ENCODE measurements around the gene KCNK16.

The KCNK16 gene

DNA sequence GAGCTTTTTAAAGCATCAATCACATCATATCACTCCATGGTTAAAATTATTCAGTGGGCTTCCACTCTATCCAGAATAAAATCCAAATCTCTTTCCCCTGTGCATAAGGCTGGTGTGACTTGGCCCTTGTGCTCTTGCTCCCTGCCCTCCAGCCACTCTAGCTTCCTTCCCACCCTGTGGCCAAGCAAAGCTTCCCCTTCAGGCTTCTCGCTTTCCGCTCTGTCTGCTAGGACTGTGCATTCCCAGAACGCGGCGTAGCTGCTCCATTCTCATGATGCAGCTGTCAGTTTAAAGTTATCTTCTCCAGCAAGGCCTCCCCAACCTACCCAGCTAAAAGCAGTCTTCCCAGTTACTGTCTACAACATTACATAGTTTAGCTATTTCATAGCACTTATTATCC, 19.4 kb upstream of the KCNK16 start:
- no peak for DNase-seq (ENCODE audit: low read depth)

DNA sequence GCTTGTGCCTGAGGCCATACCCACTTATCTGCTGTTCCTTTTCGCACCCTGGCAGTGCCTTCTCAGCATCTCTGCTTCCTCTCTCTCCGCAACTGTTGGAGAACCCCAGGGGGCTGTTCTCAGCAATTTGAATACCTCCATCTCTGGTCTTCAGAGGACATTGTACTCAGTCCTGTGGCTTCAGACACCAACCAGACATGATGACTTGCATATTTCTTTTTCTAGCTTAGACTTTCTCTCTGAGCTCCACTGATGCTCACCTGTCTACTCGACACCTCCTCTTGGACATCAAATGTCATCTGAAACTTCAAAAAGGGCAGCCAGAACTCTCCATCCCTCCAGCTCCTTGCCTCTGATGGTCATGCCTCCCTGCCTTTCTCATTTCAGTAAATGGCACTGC, 18.9 kb upstream of the KCNK16 start:
- DNase-seq (ENCODE audit: low read depth): no peak

DNA sequence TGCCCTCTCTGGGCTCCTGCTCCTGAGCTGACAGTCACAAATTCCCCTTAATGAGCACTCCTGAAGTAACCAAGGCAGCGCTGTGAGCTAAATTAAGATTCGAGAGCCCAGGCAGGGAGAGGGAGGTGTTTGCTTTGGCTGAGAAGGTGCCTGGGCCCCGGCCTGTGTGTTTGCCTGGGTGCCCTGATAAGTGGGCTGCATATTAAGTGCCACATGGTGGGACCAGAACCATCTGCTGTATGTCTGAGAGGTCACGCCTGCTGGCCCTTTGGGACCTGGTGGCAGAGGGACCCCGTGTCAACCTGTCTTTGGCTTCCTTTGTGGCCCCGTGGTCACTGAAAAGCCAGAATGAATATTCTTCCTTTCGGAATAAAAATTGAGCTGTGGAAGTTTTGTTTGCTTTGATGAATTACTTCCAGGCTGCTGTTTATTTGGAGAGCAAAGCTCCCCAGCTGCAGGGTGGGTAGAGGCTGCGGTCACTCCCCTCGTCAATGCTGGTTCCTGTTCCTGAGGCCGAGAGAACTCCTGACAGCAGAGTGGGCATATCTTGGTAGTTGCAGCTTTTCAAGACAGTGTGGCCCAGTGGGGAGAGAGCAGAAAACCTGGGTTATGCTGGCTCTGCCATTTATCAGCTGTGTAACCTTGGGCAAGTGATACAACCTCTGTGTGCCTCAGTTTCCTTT, 17.5 kb upstream of the KCNK16 start:
- DNase-seq (ENCODE audit: low read depth): no peak

DNA sequence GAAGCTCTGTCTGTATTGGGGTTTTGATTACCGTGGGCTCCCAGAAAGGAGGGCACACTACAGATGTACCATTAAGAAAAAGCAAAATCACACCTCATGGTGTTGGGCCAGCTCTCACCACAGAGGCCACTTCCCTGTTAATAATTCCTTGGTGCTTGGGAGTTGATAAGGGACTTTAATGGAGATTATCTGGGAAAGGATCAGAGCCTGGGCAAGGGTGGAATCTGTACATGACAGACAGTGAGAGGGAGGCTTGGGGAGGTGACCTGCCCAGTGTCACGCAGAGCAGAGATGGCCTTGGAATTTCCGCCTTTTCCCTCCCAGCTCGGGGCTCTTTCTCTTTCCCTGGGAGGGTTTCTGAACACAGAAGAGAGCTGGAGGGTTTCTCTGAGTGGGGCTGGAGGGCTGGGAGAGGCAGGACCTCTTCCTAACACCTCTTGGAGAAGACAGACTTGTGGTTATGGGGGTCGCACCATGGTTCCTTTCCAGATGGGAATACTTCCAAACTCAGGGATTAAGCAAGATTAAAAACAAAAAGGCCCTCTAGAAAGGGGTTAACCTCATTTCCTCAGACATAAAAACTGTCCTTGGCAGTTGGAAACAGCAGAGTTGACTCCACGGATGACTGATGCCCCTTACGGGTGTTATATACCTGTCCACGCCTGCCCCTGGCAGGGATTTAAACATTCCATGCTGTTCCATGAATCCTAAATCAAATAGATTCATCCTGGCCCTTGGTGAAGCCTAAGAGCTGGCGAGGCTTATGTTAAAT, 16.8 kb upstream of the KCNK16 start:
- no peak for DNase-seq (ENCODE audit: low read depth)

DNA sequence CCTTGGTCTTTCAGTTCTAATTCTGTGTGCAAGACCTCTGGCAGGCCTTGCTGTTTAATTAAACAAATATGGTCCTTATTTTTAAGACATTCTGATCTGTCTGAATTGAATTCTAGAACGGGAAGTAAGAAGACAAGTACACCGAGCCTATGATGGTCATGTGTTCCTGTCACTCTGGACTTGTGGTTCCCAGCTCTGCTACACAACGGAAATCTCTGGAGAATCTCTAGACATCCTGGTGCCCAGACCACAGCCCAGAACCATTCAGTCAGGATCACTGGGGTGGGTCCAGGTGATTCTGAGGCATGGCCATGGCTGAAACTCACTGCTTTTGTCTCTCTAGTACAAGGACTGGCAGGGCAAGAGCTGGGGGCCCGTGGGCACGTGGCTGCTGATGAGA, 15.9 kb upstream of the KCNK16 start:
- no peak for DNase-seq (ENCODE audit: low read depth)

DNA sequence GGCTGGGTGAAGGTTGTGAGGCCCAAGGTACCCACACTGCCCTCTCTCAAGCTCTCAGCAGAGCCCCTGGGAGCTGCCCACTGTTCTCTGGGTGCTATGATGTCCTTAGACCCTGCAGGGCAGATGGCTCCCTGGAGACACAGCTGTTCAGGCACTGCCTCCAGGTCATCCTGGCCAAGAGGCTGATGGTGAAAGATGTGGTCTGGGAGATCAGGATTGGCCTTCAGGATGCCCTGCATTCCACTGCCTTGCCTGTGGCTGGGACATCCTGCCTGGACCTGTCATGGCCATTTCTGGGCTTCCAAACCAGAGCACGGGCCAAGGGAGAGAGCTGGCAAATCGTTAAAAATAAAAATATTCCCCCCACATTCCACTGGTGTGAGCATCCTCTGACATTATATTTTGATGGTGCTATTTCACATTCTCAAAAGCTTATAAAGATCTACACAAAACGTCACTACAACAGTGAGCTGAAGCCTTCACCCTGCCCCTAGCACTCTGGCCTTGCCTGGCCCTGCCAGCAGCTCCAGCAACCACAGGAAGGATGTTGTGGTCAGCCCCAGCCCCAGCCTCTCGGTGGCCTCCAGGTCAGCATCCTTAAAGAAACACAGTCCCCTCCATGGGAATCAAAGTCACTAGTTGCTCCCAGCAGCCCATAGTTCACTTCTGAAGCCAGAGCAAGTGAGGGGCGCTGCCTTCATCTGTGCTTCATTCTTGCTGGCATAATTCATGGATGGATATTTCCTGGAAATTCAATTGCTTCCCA, 13.5 kb upstream of the KCNK16 start:
- peak; percentile 13 for DNase-seq (ENCODE audit: low read depth)

DNA sequence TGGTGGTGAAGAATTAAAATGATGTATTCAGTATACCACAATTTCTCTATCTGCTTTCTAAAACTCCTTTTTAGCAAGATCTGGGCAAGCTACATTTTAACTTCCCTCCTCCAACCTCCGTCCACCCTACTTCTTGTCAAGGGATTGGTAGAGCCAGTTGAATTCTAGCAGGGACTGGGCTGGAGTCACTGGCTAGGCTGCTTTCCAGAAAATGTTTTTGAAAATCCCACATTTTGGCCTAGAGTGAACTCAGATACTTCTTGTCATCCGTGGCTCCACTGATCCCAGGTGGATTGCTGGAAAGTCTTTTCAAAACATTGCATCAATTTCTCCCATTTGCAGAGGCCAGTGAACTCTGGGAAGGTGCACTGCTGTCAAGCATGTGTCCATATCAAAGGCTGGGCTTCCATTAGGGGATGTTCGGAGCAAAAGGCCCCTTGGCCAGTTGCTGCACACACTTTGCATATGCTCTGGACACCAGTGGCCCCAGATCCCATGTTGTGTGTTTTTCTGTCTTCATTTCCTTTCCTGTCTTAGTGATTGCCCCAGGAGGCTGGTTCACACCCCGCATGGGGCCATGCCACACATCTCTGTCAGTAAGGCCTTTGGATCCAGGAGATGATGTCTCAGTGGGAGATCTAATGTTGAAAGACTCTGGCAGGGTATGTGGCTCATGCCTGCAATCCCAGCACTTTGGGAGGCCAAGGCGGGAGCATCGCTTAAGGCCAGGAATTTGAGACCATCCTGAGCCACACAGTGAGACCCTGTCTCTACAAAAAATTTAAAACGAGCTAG, 11.3 kb upstream of the KCNK16 start:
- peak; percentile 41 for DNase-seq (ENCODE audit: low read depth)

DNA sequence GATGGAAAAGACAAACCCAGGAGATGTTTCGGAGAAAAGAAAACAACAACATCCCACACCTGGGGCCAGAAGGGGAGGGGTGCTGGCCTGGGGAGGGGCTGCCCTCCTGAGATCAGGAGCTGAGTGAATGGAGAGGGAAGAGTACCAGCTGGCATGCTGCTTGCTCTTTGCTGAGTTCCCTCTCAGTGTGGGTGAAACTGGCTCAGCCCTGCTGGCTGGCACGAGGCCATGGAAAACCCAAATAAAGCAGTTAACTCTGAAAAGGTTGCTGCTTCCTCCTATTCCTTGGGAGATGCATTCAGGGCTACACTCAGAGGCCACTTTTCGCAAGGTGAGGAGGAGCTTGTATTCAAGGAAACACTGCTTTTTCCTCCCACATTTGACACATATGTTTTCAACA, 8.0 kb upstream of the KCNK16 start:
- no peak for DNase-seq (ENCODE audit: low read depth)

DNA sequence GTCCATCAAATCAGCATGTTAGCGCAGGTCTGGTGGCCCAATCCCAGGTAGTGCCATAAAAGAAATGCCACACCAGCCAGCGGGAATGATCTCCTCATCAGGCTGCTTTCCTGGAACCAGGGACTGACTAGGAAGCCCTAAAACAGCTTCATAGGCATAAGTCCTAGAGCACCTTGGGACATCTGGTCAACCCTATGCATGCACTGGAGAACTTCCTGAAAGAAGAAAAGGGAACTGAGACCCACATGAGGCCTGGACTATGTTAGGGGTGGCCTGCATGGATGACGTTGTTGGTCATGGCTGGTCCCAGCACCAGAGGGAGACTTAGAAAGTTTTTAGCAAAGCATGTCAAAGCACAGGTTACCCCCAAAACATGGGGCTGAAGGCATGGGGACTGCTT, 7.6 kb upstream of the KCNK16 start:
- DNase-seq (ENCODE audit: low read depth): no peak

DNA sequence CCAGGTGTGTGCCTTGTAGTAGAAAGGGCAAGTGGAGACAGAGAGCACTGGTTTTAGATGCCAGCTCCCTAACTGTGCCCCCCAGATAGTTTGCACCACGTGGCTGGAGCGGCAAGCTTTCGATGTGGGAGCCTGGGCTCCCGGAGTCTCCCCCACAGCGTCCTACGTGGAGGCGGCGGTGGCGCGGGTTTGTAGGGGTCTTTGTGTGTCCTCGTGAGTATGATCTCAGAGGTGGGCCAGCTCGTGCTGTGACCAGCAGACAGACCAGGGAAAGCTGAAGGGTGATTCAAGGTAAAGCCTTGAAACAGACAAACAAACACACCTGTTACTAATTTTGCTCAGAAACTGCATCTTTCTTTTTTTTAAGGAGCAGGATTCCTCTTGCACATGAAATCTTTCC, 5.6 kb upstream of the KCNK16 start:
- DNase-seq (ENCODE audit: low read depth): no peak

DNA sequence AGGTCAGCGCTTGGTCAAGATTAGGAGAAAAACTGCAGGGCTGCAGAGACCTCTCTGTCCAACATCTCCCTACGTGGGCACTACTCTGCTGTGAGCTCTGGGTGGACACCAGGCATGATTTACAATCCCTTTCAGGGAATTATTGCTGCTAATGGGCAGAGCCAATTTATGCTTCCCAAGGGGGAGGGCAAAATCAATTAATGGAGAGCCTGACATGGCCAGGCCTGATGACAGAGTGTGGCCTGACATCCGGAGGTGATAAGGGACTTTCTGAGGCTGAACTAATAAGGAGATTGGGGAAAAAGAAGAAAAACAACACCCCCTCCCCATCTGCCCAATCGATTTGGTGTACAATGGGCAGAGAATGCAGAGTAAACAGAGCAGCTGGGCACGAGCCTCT, 5.0 kb upstream of the KCNK16 start:
- no peak for DNase-seq (ENCODE audit: low read depth)

DNA sequence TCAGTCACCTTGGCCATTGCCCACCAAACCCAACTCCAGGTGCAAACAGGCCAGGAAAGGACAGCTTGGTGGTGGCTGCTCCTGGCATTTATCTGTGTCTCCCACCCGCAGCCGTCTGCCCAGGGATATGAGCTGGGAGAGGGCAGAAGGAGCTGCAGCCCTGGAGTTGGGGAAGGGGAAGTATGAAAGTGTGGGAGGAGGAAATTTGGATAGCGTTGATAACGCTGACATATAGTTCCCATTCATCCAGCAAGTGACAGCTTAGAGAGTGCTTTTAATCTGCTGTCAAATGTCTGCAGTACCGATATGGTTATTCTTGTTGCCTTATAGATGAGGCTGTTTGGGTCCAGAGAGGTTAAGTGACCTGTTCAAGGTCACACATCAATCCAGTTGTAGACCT, 741 bp downstream of the KCNK16 start:
- no peak for DNase-seq (ENCODE audit: low read depth)

DNA sequence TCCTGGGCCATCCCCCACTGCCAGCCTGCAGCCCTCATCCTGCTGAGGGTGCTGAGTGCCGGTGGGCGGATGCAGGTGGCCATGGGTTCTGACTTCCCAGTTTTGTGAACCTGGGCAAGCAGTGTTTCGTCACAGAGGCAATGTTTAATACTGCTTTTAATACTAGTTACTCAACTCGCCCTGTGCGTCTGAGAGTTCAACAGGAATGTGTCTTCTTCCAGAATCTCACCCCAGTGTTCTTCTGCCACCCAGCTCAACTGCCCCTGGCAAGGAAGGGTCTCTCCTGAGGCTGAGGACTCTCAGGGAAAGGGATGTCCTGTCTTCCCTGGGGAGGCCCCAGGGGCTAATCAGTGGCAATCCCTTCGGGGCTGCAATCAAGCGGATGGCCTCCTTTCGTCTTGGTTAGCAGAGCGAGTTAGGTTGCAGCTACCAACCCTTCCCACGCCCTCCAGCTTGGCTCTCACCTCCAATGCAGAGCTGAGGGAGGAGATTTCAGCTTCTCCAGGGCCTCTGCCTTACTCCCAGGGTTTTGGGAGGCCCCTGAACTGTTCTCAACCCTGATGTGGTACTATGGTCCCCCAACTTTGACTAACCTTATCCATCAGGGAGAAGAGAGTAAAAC, 2.0 kb downstream of the KCNK16 start:
- DNase-seq (ENCODE audit: low read depth): no peak

DNA sequence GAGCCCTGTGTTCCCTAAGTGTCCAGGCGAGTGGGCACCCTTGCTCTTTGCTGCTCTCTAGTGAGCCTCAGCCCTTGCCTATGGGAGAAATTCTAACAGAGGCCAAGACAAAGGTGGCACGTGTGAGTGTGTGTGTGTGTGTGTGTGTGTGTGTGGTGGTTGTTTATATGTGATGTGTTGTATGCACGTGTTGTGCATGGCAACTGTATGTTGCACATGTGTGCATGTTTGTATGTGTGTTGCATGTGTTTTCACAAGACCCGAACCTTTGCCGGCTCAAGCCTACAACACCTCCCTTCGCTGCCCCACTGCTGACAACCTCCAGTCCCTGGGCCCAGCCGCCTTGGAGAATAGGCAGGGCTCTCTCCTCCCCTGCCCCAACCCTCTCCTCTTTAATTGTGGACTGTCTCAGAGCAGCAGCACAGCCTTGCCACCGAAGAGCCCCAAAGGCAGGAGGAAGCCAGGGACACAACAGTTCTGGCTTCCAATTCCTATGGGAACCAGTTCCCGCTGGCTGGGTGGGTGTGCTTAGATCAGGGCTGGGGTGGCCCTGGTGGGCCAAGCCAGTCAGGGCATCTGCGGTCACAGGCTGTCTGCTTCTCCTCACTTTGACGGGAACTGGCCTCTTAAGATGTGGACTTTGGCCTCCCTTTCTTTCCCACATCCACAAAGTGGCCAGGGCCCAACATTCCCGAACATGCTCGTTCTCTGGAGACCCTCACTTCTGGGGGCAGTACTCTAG, 2.7 kb downstream of the KCNK16 start:
- DNase-seq (ENCODE audit: low read depth): no peak

DNA sequence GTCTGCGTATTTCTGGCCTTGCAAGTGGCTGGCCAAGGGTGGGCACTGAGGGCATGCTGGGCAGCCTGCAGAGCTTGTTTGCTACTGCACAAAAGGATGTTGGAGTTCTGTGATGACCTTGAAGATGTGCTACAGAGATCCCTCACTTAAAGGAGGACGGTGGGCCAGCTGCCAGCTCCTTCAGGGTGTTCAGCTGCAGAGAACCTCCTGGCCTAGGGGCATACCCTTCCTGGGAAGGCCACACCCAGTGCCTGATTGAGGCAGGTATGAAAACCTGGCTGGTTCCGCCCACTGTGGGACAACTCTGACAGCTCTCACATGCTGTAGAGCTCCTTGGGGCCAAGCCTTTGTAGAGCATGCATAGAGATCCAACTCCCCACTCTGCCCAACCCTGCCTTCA, 5.2 kb downstream of the KCNK16 start:
- no peak for DNase-seq (ENCODE audit: low read depth)

DNA sequence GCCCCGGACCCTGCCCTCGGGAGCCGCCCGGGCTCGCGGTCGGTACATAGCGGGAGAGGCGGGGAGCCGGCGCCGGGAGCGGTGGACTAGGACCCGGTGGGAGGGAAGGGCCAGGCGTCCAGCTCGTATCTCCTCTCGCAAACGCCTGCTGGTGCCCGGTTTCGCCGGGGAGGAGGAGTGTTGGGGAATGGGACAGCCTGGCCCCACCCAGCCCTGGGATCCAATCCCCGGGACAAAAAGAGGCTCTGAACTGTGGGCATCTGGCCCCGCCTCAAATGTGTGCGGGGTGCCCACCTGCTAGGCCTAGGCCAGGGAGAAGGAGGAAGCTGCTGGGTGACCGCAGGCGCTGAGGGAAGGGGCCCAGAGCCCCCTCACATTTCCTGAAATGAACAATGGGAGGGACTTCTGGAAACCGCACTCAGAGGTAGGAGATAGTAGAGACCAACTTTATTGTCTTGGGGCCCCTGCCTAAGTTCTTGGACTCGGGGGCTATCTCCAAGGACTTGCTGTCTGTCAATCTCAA, 8.2 kb downstream of the KCNK16 start, which contains the start of gene KCNK17:
Gene KCNK17 (minus strand): TSS at position 147 of the 523 bp plus-strand sequence. CDS start 99 bp downstream, at position 48.
- no peak for DNase-seq (ENCODE audit: low read depth)

DNA sequence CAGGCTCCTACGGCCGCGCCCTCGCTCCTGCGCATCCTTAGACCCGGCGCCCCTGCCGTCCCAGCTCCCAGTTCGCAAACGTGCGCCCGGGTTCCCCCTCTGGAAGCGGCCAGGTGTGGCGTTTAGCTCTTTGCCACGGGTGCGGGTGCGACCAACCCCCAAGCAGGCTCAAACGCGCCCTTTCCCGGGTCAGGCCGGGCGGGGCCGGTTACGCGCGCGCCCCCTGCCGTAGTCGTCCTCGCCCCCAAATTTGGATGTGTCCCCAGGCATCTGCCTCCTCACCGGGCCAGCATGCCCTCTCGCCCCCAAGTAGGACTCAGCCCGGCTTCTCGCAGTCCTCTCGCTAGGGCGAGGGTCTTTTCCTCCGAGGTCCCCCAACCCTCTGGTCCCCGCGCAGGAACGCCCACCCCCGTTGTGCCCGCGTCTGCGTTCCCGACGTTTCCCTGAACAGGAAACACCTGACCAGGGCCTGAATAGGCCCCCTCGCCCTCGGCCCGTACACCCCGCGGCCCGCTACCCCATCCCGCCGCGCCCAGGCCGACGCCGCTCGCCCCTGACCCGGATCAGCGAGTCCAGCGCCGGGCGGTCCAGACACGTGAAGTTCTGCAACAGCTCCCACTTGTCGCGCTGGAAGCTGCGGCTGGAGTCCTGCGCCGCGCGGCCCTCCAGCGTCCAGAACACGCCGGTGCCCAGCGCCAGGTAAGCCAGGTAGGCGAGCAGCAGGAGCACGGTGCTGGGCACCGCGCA, 8.8 kb downstream of the KCNK16 start:
- DNase-seq (ENCODE audit: low read depth): no peak

DNA sequence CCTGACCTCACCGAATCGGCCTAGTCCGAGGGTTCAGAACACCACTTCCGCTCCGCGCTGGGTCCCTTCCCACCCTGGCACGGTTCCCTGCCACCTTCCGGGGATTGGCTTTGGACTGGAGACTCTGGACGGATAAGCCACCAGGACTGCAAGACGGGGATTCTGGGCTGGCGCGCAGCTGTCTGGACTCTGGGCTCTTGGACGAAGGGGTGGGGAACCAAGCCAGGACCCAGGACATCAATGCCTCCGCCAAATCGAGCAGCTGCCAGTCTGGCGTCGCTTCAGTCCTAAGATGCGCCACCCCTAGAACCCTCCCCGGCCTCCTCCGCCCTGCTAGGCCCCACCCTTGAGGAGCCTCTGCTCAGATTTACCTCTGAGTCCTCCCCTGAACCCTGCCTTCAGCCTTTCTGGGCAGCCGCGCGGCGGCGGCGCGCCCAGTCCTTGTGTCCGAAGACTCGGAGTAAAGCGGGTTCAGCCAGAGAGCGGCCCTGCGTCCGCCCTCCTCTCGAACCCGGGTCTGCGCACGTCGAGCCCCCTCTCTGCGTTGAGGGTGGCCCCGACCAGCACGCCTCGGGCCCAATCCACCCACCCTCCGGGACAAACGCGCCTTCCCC, 9.5 kb downstream of the KCNK16 start:
- DNase-seq (ENCODE audit: low read depth): no peak

DNA sequence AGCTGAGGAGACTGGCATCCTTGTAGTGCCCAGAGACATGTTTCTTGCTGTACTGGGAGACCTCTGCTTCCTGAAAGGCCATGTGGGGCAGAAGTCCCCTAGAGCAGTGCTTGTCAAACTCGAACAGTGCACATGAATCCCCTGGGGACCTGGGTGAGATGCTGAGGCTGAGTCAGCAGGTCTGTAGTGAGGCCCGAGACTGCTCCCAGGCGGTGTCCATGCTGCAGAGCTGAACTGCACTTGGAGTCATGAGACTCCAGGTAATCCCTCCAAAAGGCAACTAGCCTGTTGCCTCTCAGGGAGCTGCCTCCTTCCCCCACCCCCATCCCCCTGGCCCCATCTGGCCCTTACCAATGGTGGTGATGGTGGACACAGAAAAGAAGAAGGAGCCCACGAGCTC, 12.0 kb downstream of the KCNK16 start:
- no peak for DNase-seq (ENCODE audit: low read depth)

Measured in stromal cell of bone marrow (primary cell).